GM18867 (cell line): Measurements from ENCODE around the gene BARHL1.
"Not testable (repeated sequence)": the region's sequence is repeated elsewhere in the genome, so short reads cannot be mapped to it uniquely, and the experiment has no call there.

Experiments
- ATAC-seq: cut with Tn5 transposase; IDR thresholded peaks from one replicate; pipeline ENCODE4 v1.9.1; 2021; ENCODE audit warnings: mild to moderate bottlenecking, moderate library complexity; ENCODE audit not compliant: unreplicated experiment

BARHL1 gene

DNA sequence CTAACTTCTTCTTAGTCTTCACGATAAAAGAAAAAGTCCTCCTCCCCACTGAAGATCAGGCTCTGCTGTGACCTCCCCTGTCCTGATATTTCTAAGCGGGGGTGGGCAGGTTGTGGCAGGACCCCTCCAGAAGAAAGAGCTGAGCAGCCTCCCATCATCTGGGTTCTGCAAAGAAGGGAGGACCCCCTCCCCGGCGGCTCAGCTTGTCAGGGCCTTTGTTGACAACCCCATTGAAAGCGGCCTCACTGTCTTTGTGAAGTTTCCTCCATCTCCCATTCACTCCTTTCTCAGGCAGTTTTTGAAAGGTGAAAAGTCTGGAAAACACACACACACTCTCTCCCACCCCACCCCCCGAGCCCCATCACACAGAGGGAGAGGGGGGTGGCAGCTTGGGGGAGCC, 26.2 kb upstream of the BARHL1 start:
- ATAC-seq, result no peak

DNA sequence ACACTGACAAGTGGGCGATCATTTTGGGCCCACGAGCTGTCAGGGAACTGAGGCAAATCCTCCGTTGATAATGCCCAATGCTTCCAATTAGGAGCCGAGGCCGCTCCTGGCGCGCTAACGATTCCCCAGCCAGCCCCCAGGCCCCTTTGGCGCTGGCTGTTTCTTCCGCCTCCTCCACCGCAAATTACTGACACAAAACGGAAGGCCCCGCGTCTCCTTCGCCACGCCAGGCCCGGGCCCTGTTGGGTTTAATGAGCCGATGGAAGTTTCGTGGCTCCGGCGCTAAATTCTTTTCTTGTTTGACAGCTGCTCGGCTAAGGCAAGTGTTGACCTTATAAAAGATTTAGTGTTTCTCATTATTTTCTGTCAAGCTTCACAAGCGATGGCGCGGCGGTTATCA, 25.7 kb upstream of the BARHL1 start:
- ATAC-seq, result no peak

DNA sequence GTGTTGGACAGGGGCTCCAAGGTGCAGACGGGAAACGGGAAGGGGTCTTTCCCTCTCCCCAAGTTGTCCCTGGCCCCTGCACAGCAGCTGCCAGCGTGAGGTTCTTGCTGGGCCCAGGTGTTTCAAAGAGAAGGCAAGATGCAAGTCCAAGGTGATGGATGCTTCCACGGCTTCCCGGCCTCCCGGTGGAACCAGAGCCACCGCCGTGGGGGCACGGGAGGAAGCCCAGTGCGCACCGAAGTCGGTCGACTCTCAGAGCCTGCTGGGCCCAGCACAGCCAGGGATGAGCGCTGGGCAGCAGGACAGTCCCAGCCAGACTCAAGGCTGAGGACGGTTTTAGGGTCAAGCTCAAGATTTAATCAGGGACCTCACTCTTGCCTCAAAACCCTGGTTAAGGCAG, 25.2 kb upstream of the BARHL1 start:
- no peak for ATAC-seq

DNA sequence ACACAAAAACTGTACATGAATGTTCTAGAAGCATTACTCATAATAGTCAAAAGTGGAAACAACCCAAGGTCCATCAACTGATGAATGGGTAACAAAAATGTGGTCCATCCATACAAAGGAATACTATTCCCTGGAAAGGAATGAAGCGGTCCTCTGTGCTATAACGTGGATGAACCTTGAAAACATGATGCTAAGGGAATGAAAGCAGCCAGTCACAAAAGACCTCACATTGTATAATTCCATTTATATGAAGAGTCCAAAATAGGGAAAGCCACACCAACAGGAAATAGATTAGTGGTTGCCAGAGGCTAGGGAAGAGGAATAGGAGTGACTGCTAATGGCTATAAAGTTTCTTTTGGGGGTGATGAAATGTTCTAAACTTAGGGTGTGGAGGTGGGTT, 22.7 kb upstream of the BARHL1 start:
- ATAC-seq, result no peak

DNA sequence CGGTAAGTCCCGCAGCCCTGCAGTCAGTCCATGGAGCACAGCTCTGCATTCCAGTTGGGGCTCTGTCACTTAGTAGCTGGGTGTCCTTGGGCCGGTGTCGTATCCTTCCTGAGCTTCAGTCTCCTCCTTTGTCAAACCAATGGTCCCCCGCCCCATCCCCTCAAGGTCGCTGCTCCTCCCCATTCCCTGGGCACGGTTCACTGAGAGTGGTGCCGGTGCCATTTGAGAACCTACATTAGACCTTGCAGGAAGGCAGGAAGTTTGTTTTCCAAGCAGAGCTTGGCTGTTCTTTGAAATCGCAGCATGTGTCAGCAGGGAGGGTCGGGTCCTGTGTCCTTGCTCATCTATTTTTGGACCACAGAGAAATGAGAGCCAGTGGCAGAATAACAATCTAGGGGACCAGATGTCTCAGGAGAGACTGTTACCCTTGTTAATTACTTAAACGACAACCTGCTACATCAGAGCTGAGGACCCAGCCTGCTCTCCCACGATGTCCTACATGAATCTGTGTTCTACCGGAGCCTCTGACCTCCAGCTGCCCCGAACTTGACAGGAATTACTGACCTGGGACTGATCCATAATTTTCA, 21.7 kb upstream of the BARHL1 start:
- no peak for ATAC-seq

DNA sequence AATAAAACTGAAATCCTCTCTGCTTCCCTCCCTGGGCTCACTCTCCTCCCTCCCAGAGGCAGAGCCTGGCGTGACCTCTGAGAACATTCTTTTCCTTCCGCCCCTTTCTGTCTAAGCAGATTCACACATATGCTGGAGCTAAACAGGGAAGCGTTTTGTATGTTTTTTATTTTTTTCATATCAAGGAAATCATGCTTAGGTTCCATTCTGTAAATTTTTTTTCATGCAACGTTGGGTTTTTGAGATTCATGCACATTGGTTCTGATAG, 20.2 kb upstream of the BARHL1 start:
- no peak for ATAC-seq

DNA sequence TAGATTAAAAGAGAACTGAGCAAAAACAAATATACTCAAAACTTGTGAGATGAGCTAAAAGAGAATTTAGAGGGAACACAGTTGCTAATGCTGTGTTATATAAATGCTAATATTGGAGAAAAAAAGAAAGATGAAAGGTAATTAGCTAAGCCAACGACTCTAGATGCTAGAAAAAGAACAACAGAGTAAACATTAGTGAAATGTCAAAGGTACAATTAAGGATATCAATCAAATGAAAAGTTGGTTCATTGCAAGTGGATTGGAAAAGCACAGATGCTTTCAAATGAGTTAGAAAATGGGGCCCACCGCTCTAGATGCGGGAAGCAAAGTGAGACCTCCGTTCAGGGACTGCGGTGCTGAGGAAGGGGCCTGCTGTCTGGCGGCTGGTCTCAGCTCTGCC, 17.9 kb upstream of the BARHL1 start:
- no peak for ATAC-seq

DNA sequence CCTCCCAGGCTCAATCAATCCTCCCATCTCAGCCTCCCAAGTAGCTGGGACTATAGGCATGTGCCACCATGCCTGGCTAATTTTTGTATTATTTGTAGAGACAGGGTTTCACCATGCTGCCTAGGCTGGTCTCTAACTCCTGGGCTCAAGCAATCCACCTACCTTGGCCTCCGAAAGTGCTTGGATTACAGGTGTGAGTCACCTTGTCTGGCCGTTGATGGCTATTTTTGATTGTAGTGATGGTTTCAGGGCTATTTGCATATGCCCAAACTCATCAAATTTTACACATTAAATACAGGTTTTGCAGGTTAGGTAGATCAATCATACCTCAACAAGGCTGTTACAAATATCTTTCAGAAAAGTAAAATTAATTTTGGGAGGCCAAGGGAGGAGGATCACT, 13.6 kb upstream of the BARHL1 start:
- ATAC-seq, result not testable (repeated sequence)

DNA sequence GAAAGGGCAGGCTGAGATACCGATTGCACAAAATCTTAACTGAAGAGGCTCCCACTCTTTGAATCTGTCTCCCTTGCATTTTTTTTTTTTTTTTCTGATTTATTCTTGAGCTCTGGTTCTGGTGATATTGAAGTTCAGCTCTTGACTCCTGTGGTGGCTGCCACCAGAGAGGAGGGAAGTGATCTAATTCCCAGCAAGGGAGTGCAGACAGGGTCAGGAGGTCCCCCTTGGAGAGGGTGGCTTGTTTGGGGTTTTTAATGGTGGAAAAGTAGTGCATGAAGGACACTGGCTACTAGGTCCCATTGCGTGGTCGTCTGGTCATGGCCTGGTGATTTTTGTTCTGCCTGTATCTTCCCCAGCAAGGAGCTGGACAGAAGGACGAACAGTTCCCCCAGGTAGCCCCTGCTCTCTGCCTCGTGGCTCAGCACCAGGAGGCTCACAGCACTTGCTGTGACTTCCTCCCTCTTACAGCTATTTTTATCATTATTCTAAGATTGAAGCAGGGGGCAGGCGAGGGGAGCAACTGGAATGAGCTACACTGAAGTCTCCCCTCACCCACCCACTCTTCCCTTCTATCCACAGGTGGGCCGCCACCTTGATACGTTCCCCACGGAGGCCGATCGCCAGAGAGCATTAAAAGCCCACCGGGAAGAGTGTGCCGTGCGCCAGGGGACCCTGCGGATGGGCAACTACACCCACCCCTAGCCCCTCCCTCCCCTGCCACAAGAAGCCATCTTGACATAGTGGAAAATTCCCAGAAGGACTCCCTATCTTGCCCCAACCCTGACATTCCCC, 10.4 kb upstream of the BARHL1 start:
- no peak for ATAC-seq

DNA sequence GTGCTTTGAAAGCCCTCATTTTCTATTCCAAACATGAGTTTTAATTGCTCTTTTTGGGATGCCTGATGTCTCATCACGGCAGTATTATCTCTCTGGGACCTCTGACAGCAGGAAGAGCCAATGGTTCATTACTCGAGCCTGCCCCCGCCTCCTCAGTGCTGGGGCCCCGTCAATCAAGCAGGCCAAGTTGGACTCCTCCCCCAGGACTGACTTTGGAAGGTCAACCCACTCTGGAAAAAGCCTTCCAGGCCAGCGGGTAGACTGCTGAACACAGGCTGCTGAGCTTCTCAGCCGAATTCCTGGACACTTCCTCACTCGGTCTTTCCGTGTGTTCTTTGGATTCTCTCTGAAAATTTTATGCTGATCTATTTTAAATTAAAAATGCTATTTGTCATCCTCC, 9.5 kb upstream of the BARHL1 start:
- no peak for ATAC-seq

DNA sequence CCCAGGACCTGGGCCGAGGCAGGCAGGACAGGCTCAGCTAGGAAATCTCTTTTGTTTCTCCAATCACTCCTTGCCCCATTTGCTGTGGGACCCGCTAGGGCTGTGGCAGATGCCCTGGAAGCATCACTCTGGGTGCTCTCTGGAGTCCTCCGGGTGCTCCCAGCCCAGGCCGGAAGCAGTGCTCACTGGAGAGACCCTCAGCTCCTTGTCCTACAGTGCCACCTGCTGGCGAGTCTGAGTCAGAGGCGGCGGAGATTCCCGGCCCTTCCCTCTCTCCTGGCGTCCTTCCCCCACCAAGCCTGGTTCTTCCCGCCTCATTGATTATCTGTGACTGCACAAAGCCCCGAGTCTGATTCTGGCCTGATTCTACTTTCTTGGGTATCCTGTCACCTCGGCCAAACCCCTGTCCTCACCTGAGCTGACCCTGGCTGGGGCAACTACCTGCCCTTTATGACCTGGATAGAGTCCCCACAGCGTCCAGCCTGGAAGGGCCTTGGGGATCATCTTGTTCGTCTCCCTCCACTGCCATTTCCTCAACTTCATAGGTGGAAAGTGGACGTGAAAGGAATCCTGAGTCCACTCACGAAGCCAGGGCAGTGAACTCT, 7.3 kb upstream of the BARHL1 start:
- no peak for ATAC-seq

DNA sequence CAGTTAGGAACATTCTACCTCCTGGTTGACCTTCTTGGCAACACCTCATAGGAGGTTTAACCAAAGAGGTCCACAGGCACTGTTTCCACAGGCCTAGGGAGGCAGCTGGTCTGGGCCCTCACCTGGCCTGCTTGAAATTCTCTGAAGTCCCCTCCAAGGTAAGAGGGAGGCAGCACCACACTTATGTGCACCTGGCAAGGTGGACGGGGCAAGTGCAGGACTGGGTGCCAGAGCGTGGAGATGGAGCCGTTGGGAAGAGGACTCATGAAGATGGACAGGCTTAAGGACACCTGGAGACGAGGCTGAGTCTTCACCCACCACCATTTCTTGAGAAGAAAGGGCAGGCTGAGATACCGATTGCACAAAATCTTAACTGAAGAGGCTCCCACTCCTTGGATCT, 6.6 kb upstream of the BARHL1 start:
- no peak for ATAC-seq

DNA sequence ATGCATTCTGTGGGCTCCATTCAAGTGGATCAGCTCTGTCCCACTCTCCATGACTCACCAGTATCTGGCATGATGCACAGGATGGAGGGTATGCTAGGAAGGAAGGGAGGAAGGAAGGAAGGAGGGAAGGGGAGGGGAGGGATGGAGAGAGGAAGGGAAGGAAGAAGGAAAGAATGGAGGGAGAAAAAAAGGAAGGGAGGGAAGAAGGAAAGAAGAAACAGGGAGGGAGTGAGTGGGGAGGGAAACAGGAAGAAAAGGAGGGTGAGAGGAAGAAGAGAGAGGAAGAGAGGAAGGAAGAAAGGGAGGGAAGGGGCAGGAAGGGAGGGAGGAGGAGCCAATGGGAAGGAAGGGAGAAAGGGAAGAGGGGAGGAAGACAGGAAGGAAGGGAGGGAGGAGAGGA, 5.3 kb upstream of the BARHL1 start:
- ATAC-seq, result no peak

DNA sequence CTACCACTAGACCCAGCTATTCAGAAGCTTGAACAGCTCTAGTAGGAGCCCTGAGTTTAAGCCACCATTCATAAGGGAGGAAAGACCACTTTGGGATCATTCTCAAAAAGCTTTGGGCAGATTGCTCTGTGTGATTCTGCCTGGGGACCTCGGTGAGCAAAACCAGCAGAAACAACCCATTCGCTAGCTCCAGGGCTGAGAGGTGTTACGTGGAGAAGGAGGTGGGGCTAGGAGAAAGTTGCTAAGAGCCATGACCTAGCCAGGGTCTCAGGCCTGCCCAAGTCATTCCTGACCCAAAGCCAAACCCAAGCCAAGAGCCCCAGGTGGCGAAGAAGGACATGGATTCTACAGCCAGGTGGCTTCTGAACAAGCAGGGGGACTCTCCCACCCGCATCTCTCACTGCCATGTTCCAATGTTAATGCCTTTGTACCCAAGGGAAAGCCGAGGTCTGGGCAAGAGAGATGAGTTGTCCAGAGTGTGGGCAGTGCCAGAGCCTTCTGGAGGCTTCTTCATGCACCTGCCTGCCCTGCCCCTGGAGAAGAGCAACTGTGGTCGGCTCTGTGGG, 4.0 kb upstream of the BARHL1 start:
- no peak for ATAC-seq

DNA sequence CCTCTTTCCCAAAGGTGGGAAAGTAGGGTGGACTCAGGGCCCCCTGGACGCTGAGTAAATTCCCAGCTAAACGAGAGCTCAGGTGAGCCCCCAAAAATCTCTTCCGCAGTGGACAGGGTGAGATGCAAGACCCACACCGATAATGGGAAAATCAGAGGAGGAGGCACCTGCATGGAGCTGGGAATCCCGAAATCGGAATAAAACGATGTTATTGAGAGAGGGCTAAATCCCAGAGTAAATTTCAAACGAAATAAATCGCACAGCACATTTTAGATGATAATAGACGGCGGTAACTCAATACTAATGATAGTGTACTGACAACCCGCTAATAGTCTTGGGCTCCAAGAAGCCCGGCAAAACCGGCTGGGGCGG, 3.0 kb upstream of the BARHL1 start:
- ATAC-seq, result no peak

DNA sequence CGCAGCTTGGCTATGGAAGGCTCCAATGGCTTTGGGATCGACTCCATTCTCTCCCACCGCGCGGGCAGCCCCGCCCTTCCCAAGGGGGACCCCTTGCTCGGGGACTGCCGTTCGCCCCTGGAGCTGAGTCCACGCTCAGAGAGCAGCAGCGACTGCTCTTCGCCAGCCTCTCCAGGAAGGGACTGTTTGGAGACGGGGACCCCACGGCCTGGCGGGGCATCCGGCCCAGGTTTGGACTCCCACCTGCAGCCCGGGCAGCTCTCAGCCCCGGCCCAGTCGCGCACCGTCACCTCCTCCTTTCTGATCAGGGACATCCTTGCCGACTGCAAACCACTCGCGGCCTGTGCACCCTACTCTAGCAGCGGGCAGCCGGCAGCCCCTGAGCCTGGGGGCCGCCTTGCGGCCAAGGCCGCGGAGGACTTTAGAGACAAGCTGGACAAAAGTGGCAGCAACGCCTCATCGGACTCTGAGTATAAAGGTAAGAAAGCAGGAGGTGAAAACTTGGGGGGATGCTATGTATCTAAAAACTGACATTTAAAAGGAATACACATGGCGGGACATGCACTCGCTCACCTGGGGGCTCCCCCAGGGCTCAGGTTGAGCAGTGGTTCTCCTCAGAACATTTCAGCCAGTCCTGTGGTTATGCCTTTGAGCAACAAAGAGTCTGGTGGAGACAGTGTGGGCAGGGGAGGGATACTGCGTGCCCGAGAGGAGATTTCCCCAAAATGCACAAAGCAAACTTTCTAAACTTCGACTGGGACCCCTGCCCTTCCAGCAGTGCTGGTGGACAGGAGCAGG, 579 bp downstream of the BARHL1 start:
- ATAC-seq, result no peak

DNA sequence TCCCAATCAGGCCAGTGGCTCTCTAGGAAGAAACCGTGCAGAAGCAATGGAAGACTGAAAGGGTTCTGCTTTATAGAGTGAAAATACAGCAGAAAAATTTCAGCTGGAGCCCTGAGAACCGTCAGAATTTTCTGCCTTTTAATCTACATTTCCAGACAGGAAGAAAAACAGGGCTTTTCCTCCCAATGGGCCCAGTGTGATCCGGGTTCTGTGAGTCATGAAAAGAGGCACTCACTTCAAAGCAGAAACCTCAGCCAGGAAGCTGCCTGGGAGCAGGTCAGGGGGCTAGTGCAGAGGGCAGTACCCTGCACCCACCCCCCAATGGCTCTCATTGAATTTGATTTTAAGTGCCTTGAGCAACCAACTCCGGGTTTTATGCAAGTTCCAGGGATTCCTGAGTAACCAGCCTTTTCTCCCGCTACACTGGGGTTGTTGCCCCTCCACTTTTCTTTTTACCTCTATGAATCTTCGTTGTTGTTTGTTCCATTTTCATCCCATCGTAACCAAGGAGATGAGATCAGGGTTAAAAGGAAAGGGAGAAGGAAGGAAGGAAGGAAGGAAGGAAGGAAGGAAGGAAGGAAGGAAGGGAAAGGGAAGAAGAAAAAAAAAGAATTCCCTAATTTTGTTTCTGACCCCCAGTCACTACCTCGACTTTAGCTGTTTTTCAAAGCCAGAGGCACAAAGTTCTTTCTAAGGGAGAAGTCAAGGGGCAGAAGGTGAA, 1.3 kb downstream of the BARHL1 start:
- no peak for ATAC-seq

DNA sequence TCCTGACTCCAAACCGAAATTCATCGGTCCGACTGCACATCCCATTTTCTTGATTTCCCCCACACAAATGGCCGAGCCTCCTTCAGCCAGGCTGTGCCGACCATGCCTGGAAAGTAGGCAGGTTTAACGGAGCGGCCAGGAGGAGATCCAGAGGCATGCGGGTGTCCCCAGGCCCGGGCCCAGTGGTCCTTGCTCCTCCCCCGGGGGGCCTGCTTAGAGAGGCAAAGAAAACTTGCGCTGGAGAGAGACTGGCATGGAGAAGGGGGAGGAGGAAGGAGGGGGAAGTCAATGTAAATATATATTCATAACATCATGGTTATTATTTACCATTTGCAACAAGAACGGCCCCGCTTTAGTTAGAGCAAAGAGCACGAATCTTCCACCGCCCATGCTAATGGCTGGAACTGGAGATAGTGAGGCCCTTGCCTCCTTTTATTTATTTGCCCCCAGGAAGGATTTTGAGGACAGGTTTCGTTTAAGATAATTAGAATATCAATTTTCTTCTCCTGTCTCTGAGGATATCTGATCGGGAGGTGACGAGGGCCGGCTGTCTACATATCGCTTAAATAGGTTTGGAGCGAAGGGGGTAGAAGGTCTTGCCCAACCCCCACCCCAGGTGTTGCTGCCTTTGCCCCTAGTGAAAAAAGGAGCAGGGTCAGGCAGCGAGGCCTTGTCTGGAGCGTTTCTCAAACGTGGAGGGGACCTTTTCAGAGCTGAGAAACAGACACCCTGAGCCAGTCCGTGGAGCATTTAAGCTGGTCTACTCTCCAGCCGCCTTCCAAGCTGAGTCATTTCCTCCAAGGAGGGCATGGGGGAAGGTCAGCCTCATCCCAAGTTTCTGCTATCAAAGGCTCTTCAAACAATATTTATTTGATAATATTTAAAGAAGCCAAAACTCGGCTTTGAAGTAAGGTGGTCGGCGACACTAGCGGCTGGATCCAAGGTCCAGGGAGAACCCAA, 2.5 kb downstream of the BARHL1 start:
- ATAC-seq, result no peak

DNA sequence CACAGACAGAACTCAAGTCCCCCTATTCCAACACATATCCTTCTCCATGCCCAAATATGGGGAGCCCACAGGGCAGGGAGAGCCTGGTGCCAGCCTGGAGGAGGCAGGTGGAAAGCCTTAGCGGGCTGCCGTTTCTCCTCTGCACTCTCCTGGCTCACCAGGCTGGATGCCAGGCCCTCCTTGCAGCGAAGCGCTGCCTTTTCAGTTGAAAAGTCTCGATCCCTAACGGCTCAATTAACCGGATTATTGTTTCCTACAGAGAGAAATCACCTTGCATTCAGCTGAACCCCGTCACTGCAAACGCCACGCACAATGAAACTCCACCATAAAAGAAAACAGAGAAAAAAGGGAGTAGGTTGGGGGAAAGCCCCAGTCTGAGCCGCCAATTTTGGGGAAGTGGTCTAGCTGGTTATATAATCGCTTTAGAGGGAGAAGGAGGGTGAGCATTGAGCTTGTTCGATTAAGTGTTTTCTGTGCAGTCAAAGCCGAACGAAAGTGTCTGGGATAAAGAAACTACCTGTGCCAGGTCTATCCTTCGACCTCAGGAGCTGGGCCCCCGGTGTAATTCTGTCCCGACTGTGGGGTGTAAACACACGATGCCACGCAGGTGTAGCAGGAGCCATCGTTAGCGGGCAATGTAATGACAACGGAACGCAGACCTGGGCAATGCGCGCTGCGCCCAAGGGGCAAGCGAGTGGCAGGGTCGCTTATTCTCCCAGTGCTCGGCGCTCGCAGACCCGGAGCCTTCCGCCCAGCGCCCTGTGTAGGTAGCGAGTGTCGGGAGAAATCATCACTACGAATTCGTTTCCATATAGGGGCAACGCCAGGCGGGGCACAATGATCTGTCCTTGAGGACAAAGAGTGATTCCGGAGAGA, 3.8 kb downstream of the BARHL1 start:
- no peak for ATAC-seq
